CD4-positive, alpha-beta T cell treated with Interleukin-1 beta for 1 hour (primary cell): Measurements from ENCODE around the gene DOLPP1.
"Not testable (repeated sequence)": the region's sequence is repeated elsewhere in the genome, so short reads cannot be mapped to it uniquely, and the experiment has no call there.

Experiments used
- DNase-seq, 2 donors: peaks; one replicate each; pipeline ENCODE4 v3.0.0-alpha.2; 2020 to 2022

DOLPP1 gene

GRCh38 chr9:129113645-129114304 is 32.9 kb downstream of the DOLPP1 start:
- DNase-seq, result no peak

GRCh38 chr9:129118799-129119198 is 37.9 kb downstream of the DOLPP1 start:
- no peak for DNase-seq

GRCh38 chr9:129121483-129121882 is 40.6 kb downstream of the DOLPP1 start:
- DNase-seq, result no peak

- DNase-seq, result no peak
These were observed 41.2 kb downstream of the DOLPP1 start for GRCh38 chr9:129122133-129122532.

- DNase-seq, result not testable (repeated sequence)
These were observed 42.1 kb downstream of the DOLPP1 start for GRCh38 chr9:129122976-129123375.

- DNase-seq, result no peak
These were observed 43.7 kb downstream of the DOLPP1 start for GRCh38 chr9:129124506-129125069.

GRCh38 chr9:129125478-129125877 is 44.6 kb downstream of the DOLPP1 start:
- DNase-seq, result no peak

- DNase-seq, result no peak
These were observed 46.1 kb downstream of the DOLPP1 start for GRCh38 chr9:129126749-129127618.

- DNase-seq, result no peak
These were observed 47.8 kb downstream of the DOLPP1 start for GRCh38 chr9:129128689-129129088.

- not testable (repeated sequence) for DNase-seq
These were observed 49.4 kb downstream of the DOLPP1 start for GRCh38 chr9:129130271-129130670.

- DNase-seq, result no peak
These were observed 49.9 kb downstream of the DOLPP1 start for GRCh38 chr9:129130791-129131190.

- DNase-seq, result peak; percentile 82 to 87
These were observed 50.6 kb downstream of the DOLPP1 start for GRCh38 chr9:129131300-129132145.

GRCh38 chr9:129133082-129133481 is 52.2 kb downstream of the DOLPP1 start:
- DNase-seq, result no peak

GRCh38 chr9:129135476-129135875 is 54.6 kb downstream of the DOLPP1 start:
- no peak for DNase-seq

GRCh38 chr9:129136446-129137035 is 55.6 kb downstream of the DOLPP1 start:
- no peak for DNase-seq

GRCh38 chr9:129137292-129138143 is 56.6 kb downstream of the DOLPP1 start:
- DNase-seq, result no peak

GRCh38 chr9:129138144-129138462 is 57.2 kb downstream of the DOLPP1 start:
- no peak for DNase-seq

GRCh38 chr9:129138476-129139232 is 57.7 kb downstream of the DOLPP1 start:
- DNase-seq, result no peak

- peak; percentile 79 to 85 for DNase-seq
These were observed 58.5 kb downstream of the DOLPP1 start for GRCh38 chr9:129139233-129139992.

GRCh38 chr9:129139993-129140396 is 59.1 kb downstream of the DOLPP1 start:
- DNase-seq, result peak; percentile 81 to 90
